ENCODE data around the gene PRKAR2B.

DNA sequence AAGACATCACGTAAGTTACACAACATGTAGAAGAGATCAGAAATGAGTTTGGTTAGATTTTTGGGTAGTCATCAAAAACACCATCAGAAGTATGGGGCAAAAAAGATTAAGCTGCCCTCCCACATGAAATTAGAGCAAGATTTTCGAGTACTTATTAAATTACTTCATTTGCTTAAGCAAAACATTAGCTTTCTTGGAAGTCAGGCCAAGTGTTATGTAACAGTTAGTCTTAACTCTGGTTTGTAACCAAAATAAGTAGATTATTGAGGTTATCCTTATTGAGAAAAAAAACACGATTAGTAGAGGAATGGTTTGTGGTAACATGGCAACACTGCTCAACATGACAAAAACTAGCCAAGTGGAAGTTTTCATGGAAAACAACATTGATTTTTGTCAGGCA, 162.2 kb downstream of the PRKAR2B start:
- TF ChIP-seq, protein P1, sequence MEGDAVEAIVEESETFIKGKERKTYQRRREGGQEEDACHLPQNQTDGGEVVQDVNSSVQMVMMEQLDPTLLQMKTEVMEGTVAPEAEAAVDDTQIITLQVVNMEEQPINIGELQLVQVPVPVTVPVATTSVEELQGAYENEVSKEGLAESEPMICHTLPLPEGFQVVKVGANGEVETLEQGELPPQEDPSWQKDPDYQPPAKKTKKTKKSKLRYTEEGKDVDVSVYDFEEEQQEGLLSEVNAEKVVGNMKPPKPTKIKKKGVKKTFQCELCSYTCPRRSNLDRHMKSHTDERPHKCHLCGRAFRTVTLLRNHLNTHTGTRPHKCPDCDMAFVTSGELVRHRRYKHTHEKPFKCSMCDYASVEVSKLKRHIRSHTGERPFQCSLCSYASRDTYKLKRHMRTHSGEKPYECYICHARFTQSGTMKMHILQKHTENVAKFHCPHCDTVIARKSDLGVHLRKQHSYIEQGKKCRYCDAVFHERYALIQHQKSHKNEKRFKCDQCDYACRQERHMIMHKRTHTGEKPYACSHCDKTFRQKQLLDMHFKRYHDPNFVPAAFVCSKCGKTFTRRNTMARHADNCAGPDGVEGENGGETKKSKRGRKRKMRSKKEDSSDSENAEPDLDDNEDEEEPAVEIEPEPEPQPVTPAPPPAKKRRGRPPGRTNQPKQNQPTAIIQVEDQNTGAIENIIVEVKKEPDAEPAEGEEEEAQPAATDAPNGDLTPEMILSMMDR (IDR thresholded peaks at IDR 0.05) = no peak
- no peak for TF ChIP-seq POLR2AphosphoS5 (IDR thresholded peaks at IDR 0.05)
- TF ChIP-seq EP300 (IDR thresholded peaks at IDR 0.05; ENCODE audit: low read depth) = no peak

Measured in transverse colon (tissue), 4 donors.